ENCODE measurements around the gene RECQL.
"Not testable (repeated sequence)": the region's sequence is repeated elsewhere in the genome, so short reads cannot be mapped to it uniquely, and the experiment has no call there.

Gene RECQL

GRCh38 chr12:21502872-21503271 lies 1.4 kb upstream of the RECQL start:
- DNase-seq (ENCODE audit: low read depth): no peak

DNA sequence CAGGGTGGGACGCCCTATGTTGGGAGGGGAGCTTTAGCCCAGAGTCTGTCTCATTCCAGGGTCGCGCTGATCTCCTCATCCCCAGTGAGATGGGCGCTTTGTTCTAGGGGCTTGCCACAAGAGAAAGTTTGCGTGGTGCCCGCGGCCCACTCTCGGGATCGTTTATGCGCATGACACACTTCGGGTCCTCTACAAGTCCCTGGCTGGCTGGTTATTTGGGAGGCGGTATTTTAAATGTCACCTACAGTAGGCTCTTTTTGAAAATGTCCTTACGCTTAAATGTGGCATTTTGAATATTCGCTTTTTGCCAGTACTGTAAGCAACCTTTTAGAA lies 695 bp upstream of the RECQL start:
- DNase-seq (ENCODE audit: low read depth): no peak

DNA sequence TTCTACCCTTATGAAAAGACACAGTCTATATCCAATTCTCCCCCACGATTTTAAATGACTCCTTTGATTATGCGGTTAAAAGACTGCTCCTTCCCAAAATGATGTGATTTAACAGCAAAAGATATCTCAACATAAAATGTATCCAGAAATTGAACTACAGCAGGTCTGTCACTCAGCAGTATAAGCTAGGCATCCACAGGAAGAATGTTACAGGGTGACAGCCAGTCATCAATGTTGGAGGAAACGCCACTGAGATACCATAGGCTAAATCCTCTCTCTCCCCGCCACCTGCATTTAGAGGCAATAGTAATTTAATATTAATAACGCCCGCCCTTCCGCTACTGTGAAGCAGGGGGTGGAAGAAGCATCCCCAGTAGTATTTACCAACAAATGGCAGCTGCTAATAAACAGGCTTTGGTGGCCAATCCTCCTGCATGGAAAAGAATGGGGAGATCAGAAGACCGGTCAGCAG lies 613 bp downstream of the RECQL start:
- no peak for DNase-seq (ENCODE audit: low read depth)

GRCh38 chr12:21499765-21500164 lies 1.7 kb downstream of the RECQL start:
- no peak for DNase-seq (ENCODE audit: low read depth)

- DNase-seq (ENCODE audit: low read depth): no peak
Observed at GRCh38 chr12:21485998-21486397, 15.4 kb downstream of the RECQL start.

- no peak for DNase-seq (ENCODE audit: low read depth)
Observed at GRCh38 chr12:21483531-21483930, 17.9 kb downstream of the RECQL start.

DNA sequence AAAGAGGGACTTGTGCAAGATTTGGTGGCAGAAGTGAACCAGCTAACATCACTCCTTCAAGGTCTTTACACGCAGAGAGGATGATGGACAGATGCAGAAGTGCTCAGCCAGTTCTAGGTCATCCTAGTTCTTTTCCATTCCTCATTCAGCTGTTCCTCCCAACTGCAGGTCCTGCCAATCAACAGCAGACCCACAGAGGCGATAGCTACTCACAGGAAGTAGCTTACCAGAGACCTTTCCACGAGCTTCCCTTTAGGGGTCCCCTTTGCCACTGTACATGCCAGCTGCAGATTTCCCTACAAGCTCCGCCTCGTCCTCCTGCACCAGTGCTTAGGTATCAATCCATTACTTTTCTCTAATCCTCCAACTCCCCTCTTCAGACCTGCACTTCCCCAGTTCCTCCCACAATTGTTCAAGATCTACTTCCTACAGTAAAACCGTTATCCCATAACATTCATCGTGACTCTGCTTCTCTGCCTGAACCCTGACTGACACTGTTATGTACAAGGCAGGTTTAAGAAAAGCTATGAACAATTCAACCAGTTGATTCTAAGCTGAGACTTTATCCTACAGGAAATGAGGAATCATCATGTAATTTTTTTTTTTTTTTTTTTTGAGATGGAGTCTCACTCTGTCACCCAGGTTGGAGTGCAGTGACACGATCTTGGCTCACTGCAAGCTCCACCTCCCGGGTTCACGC lies 22.5 kb downstream of the RECQL start:
- DNase-seq (ENCODE audit: low read depth): no peak

GRCh38 chr12:21476949-21477348 lies 24.5 kb downstream of the RECQL start:
- DNase-seq (ENCODE audit: low read depth): no peak

- DNase-seq (ENCODE audit: low read depth): no peak
Observed at GRCh38 chr12:21475552-21475951, 25.9 kb downstream of the RECQL start.

GRCh38 chr12:21472197-21472823 lies 29.1 kb downstream of the RECQL start:
- no peak for DNase-seq (ENCODE audit: low read depth)

GRCh38 chr12:21471294-21471693 lies 30.1 kb downstream of the RECQL start:
- no peak for DNase-seq (ENCODE audit: low read depth)

DNA sequence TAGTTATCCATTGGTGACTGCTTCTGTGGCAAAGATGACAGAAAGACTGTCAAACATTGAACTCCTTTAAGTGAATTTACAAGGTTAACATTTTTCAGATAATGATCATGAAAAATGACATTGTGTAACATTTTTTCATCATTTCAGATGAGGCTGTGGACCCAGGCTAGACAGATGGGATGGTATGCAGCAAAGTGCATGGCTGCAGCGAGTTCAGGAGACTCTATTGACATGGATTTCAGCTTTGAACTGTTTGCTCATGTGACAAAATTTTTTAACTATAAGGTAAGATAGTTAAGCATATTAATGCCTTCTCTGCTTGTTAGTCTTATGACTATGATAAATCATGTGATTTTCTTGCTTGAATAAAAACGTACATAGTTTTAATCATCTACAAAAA lies 34.1 kb downstream of the RECQL start:
- not testable (repeated sequence) for DNase-seq (ENCODE audit: low read depth)

GRCh38 chr12:21459474-21459873 lies 42.0 kb downstream of the RECQL start:
- DNase-seq (ENCODE audit: low read depth): no peak

GRCh38 chr12:21456291-21456780 lies 45.1 kb downstream of the RECQL start:
- peak; percentile 11 for DNase-seq (ENCODE audit: low read depth)

GRCh38 chr12:21453312-21453852 lies 48.1 kb downstream of the RECQL start:
- DNase-seq (ENCODE audit: low read depth): no peak

- DNase-seq (ENCODE audit: low read depth): no peak
Observed at GRCh38 chr12:21451529-21451928, 49.9 kb downstream of the RECQL start.

DNA sequence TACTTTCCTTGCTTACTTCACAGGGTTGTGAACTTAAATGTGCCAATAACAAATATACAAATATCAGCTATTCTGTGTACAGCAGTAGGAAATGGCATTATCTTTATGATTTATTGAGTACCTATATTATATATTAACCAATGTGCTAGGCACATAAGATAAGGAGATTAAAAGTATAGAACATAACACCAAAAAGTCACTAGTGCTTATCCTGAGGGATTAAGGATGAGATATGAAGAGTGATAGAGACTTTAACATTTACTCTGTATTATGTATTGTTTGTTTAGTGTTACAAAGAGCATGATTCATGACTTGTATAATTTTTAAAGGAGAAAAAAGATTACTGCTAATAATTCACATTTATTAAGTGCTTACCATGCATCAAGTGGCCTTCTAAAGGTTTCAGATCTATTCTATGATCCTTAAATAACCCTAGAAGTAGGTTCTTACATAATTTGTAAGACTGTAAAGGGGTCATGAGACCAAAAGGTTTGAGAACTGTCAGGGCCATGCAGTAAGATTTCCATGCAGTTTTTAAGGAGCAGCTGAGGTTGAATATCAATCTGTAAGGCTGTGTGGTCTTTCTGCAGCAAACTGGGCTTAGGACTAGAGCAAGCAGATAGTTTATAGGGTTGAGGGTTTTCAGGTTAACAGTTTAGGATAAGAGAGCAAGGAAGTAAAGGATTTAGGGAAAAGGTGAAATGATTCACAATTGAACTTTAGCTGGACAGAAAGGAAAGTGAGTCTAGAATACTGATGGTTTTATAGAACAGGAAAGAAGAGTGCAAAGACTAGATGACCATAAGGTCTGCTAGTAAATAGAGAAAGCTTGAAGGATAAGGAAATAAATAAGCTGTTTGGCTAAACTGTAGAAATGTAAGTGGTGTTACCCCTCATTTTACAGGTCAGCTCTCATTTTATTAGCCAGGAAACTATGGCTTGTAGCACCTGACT lies 57.0 kb downstream of the RECQL start:
- DNase-seq (ENCODE audit: low read depth): no peak

- DNase-seq (ENCODE audit: low read depth): no peak
Observed at GRCh38 chr12:21439347-21439746, 62.1 kb downstream of the RECQL start.

- DNase-seq (ENCODE audit: low read depth): no peak
Observed at GRCh38 chr12:21438643-21439042, 62.8 kb downstream of the RECQL start.

DNA sequence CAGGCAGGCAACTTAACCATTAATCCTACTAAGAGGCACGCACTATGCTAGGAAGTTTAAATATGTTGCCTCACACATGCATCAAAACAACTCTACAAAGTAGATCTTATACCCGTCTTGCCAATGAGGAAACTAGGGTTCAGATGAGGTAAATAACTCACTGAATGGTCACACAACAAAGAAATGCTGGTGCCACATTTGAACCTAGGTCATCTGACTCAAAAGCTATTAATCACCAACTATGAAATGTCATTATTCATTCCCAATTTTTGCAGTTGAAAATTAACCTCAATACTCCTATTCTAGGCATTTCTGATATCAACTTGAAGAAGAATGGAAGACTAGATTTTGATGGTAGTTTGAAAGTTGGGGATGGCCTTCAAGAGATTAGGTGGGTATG lies 66.7 kb downstream of the RECQL start:
- no peak for DNase-seq (ENCODE audit: low read depth)

GRCh38 chr12:21433525-21433924 lies 67.9 kb downstream of the RECQL start:
- DNase-seq (ENCODE audit: low read depth): no peak

DNA sequence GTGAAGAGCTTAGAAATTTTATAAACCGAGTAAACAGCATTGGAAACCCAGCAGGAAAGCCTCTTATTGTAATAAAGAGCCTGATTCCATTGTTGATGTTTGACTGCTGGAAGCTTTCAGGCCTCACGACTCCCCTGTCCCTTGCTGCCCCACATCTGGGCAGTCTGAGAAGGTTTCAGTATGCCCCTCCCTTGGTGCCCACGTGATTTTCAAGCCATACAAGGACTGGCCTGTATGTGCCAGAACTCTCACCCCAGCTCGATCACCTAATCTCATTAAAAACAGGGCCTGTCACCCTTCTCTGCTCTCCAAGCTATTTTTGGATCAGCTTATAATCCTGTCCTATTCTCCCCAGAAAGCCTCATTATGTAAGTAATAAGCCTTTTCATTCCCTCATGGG lies 71.4 kb downstream of the RECQL start:
- no peak for DNase-seq (ENCODE audit: low read depth)

Measured in T follicular helper cell (primary cell).